HG02840 (cell line): ENCODE measurements around the gene CDSN.

ENCODE experiments used
- ATAC-seq: cut with Tn5 transposase; IDR thresholded peaks from one replicate; pipeline ENCODE4 v1.9.1; 2021; ENCODE audit warnings: mild to moderate bottlenecking, moderate library complexity, moderate number of reproducible peaks; ENCODE audit not compliant: unreplicated experiment, low FRiP score

CDSN gene

GRCh38 chr6:31121131-31121790 is 1.0 kb upstream of the CDSN start:
- no peak for ATAC-seq

DNA sequence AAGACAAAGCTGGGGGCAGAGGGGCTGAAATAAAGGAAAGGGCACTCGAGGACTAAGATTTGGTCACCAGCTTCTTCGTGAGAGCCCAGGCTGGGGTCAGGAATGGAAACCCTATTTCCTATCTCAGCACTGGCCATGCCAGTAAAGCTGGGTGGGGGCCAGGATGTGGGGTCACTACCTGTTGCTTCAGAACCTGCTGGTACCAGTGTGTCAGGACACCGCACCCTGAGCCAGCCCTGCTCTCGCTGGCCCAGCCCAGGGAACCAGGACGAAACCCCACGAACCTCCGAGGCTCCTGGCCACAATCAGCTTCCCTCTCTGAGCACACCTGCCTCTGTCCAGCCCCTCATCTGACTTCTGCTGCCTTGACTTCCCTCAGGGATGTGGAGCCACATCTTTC is 2.1 kb downstream of the CDSN start:
- ATAC-seq: no peak

DNA sequence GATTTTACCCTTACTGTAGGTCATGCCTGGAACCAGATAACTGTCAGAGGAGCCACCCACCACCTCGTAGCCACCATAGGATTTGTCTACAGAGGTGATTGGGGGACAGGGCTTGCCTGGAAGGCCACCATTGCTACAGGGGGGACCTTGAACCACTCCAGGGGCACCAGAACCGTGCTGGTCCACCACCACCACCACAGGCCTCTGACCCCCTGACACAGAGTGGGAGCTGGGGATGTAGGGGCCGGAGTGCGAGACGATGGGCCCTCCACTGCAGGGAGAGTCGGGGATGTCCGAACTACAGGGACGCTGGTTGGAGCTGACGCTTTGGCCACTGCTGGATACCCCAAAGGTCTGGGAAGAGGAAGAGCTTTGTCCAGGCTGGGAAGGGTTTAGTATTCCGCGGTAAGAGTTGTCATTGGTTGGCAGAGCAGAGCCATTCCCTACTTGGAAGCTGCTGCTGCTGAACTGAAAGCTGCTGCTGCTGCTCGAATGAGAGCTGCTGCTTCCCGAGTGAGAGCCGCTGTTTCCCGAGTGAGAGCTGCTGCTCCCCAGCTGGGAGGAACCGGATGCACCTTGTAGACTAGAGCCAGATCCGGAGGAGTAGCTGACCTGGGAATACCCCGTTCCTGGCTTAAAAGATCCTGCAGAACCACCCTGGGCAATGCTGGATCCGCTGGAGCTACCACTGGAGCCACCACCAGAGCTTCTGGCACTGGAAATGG is 3.4 kb downstream of the CDSN start:
- ATAC-seq: no peak

GRCh38 chr6:31115941-31116560 is 4.2 kb downstream of the CDSN start:
- ATAC-seq: no peak

DNA sequence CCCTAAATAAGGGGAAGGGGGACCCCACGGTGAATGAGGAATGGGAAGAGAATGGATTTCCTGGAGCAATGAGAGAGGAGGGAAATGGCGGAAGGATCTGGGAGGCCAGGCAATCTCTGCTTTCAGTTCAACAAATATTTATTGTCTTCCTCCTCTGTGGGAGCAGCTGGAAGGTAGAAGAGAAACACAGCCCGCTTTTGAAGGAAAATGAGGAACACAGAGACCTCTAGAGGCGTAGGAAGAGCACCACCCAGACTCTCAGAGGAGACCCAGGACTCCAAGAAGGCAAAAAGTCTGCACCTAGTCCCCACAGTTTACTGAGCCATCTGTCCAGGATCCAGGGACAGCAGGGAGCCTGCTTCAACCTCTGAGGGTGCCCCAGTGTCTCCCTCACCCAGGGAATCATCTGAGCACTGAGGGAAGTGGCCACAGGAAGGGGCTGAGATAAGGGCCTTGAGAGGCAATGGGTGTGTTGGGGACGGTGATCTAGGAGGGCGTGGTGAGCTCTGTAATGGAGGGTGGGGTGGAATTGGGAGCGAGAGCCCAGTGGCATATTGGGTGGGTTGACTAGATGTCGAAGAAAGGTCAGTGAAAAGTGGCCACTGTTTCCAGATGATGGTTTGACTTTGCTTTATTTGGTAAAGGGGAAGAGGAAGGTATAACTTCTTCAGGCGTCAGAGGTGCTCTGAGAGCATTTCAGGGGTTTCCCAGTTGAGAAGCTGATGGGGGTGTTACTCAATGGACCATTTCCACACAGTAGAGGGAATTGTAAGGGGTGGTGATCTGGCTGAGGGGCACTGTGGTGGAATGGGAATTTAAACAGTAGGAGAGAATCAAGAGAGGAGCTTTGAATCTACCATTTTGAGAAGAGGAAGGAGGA is 5.0 kb downstream of the CDSN start:
- no peak for ATAC-seq

DNA sequence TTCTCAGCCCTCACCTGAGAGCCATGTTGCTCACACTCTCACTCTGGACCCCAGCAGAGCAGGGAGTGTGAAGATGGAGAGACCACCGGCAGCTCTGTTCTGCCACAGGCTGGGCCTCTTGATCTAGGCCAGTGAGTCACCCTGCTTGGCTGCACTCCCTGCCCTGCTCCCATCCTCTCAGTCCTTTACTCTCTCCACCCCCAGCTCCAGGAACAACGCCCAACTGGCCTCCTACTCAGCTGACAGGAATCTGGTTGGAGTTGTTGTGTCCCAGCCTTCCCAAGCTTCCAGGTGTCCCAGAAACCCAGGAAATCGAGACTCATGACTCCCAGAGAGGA is 5.7 kb downstream of the CDSN start, which contains the start of gene PSORS1C1:
TSS of gene PSORS1C1 (plus strand) at position 260 of the 338 bp plus-strand sequence. CDS start 14,833 bp downstream, outside the sequence.
- no peak for ATAC-seq

DNA sequence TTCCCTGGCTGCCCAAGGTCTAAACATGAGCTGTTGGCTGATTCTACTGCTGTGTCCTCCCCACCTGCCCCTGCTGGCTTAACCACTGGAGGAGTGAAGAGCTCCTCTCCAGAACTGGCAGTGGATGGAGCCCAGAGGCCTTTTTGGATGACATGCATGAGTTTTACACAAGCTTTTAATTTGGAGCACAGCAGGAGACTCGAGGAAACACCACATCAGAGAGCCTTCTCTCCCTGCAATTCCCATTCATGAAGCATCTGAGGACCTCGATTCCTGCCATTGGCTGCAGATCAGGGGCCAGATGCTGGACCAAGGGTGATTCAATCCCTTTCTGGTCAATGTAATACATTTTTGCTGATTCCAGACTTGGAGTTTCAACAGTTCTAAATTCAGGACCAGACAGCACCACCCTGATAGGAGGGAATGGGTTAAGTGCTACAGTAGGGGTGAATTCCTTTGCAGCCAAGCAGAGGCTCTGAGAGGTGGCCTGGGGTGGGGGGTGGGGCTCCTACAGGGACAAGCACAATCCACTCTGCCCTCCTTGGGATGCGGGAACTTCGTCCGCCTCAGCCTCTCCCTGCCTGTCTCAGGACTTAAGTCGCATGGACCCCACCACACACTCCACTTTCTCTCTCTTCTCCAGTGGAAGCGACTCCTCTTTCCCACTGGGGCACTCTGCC is 6.2 kb downstream of the CDSN start:
- ATAC-seq: no peak

GRCh38 chr6:31112478-31112877 is 7.8 kb downstream of the CDSN start, which contains the start of gene C6orf15:
Gene C6orf15, minus strand, starts transcription at chr6:31112575. Its CDS starts 20 bp downstream, at chr6:31112555.
- no peak for ATAC-seq

DNA sequence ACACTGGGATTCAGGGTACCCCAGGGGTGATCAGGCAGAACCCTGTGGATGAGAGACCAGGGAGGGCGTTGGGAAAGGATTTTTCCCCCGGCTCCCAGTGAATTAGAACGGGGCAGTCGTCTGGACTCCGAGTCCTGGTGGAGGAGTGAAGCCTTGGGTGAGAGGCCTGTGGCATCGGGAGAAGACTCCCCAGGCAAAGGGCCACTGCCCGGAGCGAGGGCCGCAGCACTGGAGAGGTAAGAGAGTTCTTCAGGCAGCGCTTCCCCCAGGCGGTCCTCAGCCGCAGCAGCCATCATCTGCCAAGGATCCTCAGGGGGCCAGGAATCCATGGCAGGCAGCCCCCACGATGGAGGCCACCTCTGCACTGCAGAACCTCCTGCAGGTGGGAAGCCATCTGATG is 8.5 kb downstream of the CDSN start:
- no peak for ATAC-seq

DNA sequence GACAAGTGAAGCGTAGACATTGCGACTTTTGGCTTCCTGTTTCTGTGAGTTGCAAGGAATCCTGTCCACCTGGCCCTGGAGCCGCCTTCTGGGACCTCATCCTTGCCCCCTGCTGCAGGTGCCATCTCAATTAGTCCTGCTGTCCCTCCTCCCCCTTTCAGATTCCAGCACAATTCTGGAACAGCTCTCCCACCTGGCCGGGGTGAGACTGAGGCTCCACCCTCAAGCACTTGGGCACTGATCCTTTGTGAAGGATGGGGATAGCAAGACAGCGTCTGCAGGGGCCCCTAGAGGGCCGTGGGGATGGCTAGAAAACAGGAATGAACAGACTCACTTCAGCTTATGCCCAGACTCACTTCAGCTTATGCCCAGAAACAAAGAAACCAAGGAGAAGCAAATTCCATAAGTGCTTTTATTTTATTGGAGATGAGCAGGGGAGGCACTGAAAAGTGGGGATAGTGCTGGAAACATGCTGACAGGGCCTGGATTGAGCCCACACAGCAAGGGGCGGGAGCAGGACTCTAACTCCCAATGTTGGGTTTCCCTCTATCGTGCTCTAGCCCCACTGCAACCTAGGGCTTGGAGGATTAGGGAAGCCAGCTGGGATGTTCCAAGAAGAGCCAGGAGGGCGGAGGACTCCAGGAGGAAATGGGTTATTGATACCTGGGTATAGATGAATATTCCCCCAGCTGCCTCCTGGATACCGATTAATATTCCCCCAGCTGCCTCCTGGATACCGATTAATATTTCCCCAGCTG is 9.2 kb downstream of the CDSN start:
- ATAC-seq: no peak

GRCh38 chr6:31107052-31107451 is 13.2 kb downstream of the CDSN start:
- no peak for ATAC-seq

DNA sequence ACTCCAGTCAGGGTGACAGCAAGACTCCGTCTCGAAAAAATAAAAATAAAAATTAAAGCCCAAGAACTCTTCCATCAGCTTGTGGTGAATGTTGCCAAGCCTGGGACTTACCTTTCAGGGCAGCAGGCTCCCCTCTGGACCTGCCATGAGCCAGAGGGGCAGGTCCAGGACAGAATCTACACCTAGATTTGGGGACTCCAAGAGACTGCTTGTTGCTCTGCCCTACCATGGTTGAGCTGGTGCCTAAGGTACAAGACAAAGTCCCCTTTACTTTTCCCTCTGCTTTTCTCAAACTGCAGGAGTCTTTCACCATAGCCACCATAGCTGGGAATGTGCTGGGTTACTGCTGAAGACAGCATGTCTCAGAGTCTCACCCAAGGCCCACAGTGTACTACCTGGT is 17.1 kb downstream of the CDSN start:
- ATAC-seq: no peak

GRCh38 chr6:31098449-31098938 is 21.8 kb downstream of the CDSN start:
- no peak for ATAC-seq

DNA sequence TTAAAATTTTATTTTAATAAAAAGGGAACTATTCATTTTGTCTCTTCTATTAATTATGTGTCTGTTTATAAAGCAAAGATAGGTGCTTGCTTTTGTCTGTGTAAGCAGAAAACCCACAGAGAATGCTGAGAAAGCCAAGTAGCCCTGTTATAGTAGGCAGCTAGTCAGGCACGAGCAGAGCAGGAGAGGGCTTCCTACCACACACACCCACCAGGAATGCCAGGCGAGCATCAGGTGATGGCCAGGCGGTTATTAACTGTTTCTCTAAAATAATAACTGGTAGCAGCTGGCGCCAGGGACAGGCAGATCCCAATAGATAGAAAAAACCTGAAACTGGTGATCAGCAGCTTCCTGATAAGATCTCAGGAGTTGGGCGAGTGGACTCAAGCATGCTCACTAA is 23.6 kb downstream of the CDSN start:
- no peak for ATAC-seq

DNA sequence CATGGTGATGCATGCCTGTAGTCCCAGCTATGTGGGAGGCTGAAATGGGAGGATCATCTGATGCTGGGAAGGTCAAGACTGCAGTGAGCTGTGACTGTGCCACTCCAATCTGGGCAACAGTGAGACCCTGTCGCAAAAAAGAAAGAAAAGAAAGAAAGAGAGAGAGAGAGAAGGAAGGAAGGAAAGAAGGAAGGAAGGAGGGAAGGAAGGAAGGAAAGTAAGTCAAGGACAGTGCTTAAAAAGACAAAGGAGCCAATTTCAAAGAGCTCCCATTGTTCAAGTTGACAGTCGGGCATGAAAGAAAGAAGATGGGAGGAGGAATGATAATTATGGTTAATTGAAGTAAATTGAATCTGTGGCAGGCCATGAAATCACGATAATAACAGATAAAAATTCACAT is 24.0 kb downstream of the CDSN start:
- no peak for ATAC-seq

DNA sequence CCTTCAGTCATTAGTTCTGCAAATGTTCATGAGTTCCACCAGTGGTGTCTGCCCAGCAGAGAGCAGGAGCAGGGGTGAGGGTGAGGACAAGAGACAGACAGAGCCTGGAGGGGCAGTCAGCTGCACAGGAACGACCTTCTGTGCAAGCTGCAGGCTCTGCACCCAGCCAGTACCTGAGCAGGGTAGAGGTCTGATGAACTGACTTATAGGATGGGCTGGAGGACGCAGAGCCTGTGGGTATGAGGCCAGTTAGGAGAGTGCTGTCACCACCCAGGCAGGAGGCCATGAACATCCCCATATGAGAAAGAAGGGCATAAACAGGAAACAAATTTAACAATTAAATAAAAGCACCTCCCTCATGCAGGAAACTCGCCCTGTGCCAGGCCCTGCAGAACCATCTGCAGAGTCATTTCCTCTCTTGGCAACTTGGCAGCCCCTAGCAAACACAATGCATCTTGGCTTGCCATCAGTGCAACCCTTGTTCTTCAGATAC is 25.8 kb downstream of the CDSN start:
- ATAC-seq: no peak

- ATAC-seq: no peak
These were observed 27.3 kb downstream of the CDSN start for GRCh38 chr6:31092769-31093505.

GRCh38 chr6:31092238-31092637 is 28.0 kb downstream of the CDSN start:
- ATAC-seq: no peak
